Subcutaneous abdominal adipose tissue (tissue), 5 donors: ENCODE measurements around the gene DOK1.
A peak's percentile ranks its signal among the peaks of the same experiment; 100 is the strongest.

Source experiments
- H3K27ac ChIP-seq: one replicate; pipeline ENCODE4 v1.7.0; 2013; ENCODE audit warnings: low read depth, mild to moderate bottlenecking, inconsistent platforms, low read length, moderate library complexity
- H3K27me3 ChIP-seq, 5 donors: one replicate each; pipeline ENCODE4 v1.7.0; 2013; ENCODE audit warnings: low read length in 5 of 5, inconsistent platforms in 1 of 5; ENCODE audit not compliant: control insufficient read depth in 5 of 5, insufficient read depth in 4 of 5
- H3K36me3 ChIP-seq, 5 donors: one replicate each; pipeline ENCODE4 v1.7.0; 2013; ENCODE audit warnings: low read length in 5 of 5; ENCODE audit not compliant: control insufficient read depth in 5 of 5, insufficient read depth in 5 of 5
- H3K4me1 ChIP-seq, 5 donors: one replicate each; pipeline ENCODE4 v1.7.0; 2013; ENCODE audit warnings: low read length in 5 of 5, mild to moderate bottlenecking in 3 of 5, moderate library complexity in 1 of 5; ENCODE audit not compliant: control insufficient read depth in 5 of 5, insufficient read depth in 5 of 5
- H3K4me3 ChIP-seq, 5 donors: one replicate each; pipeline ENCODE4 v1.7.0; 2013; ENCODE audit warnings: low read length in 5 of 5, low read depth in 1 of 5
- H3K9ac ChIP-seq, 5 donors: one replicate each; pipeline ENCODE4 v1.7.0; 2013; ENCODE audit warnings: low read length in 5 of 5, mild to moderate bottlenecking in 4 of 5, moderate library complexity in 3 of 5
- H3K9me3 ChIP-seq, 5 donors: one replicate each; pipeline ENCODE4 v1.7.0; 2013; ENCODE audit warnings: low read length in 5 of 5; ENCODE audit not compliant: control insufficient read depth in 5 of 5
- donor health status: healthy.
- donor health status: healthy.
- donor health status: healthy.
- donor health status: healthy.
- donor health status: healthy.

Gene DOK1

DNA sequence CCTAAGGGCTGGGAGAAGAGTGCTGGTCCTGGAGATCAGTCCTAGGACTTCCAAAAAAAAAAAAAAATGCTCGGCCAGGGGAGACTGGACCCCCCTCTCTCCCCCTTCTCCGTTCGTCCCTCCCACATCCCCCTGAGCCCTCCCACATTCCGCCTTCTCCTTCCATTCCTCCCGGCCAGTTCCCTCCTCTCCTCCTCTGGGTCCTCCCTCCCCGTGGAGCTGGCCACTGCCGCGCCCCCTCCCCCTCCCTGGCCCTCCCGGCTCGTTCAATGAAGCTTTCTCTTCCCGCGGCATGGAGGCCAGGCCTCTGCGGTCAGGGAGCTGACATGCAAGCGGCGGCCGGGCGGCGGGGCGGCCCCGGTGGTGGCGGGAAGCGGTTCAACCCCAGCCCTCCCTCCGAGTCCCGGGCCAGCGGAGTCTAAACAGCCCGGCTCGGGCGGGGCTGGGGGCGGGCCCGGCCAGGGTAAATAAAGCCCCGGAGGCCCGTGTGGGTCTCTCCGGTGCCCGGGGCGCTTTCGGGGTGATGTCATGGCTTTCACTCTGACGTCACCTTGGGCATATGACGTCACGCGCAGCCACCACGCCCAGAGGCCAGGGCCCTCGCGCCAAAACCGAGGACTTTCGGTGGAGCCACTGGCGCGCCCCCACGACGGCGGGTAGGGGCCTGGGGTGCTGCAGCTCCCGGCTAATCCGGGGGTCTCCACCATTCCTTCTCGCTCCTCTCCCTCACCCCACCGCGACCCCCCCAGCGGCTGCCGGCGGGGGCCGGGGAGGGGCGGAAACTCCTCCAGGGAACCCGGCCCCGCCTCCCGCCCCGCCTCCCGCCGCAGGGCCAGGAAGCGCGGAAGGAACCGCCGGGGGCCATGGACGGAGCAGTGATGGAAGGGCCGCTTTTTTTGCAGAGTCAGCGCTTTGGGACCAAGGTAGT is at the start of gene DOK1, which contains the start of gene LOXL3:
TSS of gene DOK1 (plus strand) at position 829 of the 928 bp plus-strand sequence. CDS start at position 864, 35 bp downstream.
TSS of gene LOXL3 (minus strand) at position 51 of the 928 bp plus-strand sequence. CDS start 1,308 bp downstream, outside the sequence.
- Histone ChIP-seq H3K36me3 (peaks cover 0 to 13% (median 9%) of the 10 kb centered on the region in 5 donors), H3K9me3 (no peaks in the 10 kb centered on the region), H3K4me1 (peaks cover 2 to 61% (median 53%) of the 10 kb centered on the region in 5 donors), H3K27me3 (no peaks in the 10 kb centered on the region), H3K9ac (peak within 1 kb of the TSS in 4 of 5 donors; percentile 66 to 79 (median 73)), H3K27ac (peak within 1 kb of the TSS; percentile 84), H3K4me3 (peak within 1 kb of the TSS; percentile 79 to 89 (median 87))

DNA sequence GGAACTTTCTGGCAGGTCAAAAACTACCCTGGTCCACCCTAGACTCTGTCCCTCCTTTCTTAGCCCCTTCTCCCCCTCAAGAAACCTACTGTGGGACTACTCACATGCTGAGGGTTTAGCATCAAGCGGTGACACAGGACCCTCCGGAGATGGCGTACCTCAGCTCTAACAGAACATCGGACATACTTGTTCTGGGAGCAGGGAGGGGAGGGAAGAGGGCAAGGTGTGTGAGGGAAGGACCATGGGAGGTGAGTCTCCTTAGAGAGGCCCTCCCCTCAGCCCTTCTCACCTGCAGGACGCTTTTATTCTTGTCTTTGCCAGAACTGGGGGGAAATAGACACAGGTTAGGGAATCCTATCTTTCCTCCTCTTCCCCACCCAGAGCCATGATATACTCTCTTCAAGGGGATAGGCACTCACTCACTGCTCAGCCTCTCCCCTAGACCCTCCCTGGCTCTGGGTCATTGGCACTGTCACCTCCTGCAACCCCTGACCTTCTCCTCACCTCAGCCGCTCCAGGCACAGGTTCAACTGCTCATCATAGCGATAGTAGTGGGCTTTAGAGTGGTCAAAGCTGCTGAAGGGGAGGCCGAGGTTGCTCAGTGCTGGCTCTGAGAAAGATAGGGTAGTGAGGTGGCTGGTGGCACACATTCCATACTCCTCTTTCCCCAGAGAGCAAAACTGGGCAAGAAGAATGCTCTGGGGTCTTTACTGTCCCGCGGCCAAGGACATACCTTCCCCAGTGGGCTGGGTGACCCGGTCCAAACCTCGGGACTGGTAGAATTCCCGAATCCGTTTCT is 48.9 kb upstream of the DOK1 start:
- Histone ChIP-seq H3K4me1 (peaks cover 6 to 60% (median 58%) of the 10 kb centered on the region in 5 donors), H3K27ac (peak overlapping the region; percentile 30), H3K4me3 (peak overlapping the region; percentile 6 to 38 (median 27)), H3K9ac (peak overlapping the region in 1 of 5 donors; percentile 43), H3K36me3 (peaks cover 0 to 14% (median 11%) of the 10 kb centered on the region in 5 donors), H3K27me3 (peaks cover under 1 to 19% (median 9%) of the 10 kb centered on the region in 5 donors), H3K9me3 (no peaks in the 10 kb centered on the region)

DNA sequence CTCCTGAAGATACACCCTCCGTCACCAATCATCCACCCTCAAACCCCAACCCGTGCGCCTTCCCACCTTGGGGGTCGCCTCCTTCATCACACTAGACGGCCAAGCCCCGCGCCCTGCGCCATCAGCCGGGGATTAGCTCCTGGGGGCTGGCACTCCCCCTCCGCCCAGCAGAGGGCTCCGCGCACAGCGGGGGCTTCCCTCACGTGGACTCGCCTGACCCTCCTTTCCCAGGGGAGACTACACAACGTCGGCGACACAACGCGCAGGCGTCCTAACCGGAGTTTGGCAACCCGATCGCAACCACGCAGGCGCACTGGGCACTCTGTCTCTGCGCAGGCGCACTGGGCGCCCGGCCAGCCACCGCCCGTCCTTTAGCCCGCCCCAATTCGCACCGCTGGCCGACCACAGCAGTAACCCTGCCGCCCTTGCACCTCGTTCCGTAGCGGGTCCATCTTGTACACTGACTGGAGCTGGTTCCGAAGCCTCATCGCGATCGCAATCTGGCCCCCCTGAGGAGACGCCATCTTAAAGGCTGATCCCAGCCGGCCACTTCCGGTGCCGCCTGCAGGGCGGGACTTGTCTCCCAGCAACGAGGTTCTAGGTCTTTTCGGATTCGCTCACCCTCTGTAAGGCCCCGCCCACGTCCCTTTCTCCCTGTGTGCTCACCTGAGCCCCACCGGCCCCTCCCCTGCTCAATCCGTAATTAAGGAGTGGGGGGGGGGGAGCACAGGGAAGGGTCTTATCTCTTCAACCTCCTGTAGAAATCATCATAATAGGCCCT is 47.2 kb upstream of the DOK1 start, which contains the start of gene PCGF1:
TSS of gene PCGF1 (minus strand) at position 551 of the 781 bp plus-strand sequence. CDS start at position 524, 27 bp downstream.
- Histone ChIP-seq H3K27me3 (peaks cover 6 to 22% (median 17%) of the 10 kb centered on the region in 5 donors), H3K9me3 (no peaks in the 10 kb centered on the region), H3K9ac (peak within 1 kb of the TSS; percentile 83 to 96 (median 94)), H3K4me1 (peaks cover 6 to 55% (median 53%) of the 10 kb centered on the region in 5 donors), H3K27ac (peak within 1 kb of the TSS; percentile 94), H3K36me3 (peaks cover 0 to 14% (median 11%) of the 10 kb centered on the region in 5 donors), H3K4me3 (peak within 1 kb of the TSS; percentile 82 to 100 (median 99))

DNA sequence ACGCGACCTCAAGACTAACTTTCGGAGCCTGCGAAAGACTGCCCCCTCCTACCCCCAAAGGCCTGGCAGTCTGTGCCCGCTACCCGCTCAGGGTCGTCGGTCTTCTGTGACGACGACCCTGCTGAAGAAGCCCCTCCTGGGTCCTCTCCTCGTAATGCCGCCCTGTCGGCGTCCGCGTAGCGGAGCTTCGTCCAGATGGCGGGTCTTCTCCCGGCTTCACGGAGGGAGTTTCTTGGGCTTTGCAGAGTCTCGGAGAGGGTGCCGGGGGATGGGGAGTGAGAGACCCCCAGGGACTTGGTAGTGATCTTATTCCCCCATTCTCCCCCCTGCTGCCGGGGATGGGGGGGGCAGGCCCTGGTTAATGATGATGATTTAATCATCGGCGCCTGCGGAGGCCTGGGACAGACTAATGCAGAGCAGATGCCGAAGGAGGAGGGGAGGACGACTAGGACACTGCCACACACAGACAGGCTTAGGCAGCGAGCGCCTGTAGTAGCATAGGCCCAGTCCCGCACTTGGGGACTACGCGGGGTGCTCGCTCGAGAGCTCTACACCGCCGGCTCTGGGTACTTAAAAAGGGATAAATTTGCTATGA is 46.5 kb upstream of the DOK1 start:
- peaks cover 12 to 27% (median 22%) of the 10 kb centered on the region in 5 donors for H3K27me3 ChIP-seq
- peaks cover 0 to 14% (median 11%) of the 10 kb centered on the region in 5 donors for H3K36me3 ChIP-seq
- peak overlapping the region in 4 of 5 donors; percentile 83 to 96 (median 94) for H3K9ac ChIP-seq

DNA sequence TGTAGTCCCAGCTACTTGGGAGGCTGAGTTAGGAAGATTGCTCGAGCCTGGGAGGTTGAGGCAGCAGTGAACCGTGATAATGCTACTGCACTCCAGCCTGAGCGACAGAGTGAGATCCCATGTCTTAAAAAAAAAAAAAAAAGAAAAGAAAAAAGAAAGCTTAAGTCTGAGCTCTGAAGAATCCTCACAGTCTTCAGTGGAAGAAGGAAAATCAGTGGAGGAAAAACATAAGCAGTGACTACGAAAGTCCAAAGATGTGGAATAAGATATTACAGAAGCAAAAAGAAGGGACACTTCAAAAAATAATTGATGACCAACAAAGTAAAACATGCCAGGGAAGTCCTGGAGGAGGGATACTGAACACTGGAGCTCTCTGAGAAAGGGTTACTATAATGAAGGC is 44.2 kb upstream of the DOK1 start:
- H3K27me3 ChIP-seq: peaks cover 33 to 49% (median 42%) of the 10 kb centered on the region in 5 donors
- no peak overlapping the region for H3K4me3 ChIP-seq
- H3K27ac ChIP-seq: no peak overlapping the region
- no peak overlapping the region for H3K9ac ChIP-seq
- H3K4me1 ChIP-seq: peaks cover 5 to 42% (median 35%) of the 10 kb centered on the region in 5 donors
- no peaks in the 10 kb centered on the region for H3K9me3 ChIP-seq
- H3K36me3 ChIP-seq: peaks cover 0 to 8% (median 7%) of the 10 kb centered on the region in 5 donors

More for the DNA sequence above, 46.5 kb upstream of the DOK1 start:
- Histone ChIP-seq H3K4me1 (peaks cover 6 to 48% (median 47%) of the 10 kb centered on the region in 5 donors), H3K9me3 (no peaks in the 10 kb centered on the region), H3K4me3 (peak overlapping the region; percentile 82 to 100 (median 99)), H3K27ac (peak overlapping the region; percentile 94)

DNA sequence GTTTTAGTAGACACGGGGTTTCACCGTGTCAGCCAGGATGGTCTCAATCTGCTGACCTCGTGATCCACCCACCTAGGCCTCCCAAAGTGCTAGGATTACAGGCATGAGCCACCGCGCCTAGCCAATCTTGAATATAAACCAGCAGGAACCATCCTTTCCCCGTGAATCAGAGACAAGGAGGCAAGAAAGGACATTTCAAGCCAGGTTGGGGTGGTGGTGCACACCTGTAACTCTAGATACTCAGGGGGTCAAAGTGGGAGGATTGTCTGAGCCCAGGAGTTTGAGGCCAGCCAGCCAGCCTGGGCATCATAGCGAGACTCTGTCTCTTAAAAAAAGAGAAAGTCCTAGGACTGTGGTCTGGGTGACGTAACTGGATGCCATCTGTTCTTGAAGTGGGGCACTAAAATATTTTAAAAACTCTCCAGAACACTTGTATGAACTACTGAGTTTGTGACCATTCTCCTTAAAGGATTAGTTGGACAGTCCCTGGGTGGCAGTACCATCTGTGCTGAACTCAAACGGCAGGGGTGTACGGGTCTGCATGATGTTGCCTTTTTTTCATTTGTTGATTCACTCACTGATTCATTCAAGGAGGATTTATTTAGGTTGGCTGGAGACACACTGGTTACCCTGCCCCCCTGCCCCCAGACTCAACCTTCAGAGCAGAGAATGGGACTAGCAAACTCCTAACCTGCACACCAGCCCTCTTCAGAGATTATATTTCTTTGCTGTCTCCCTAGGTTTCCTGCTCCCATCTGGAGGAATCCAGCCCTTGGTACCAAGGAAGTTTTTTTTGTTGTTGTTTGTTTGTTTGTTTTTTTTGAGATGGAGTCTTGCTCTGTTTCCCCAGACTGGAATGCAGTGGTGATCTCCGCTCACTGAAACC is 43.2 kb upstream of the DOK1 start:
- Histone ChIP-seq H3K36me3 (no peaks in the 10 kb centered on the region), H3K27ac (no peak overlapping the region), H3K4me1 (peaks cover 2 to 43% (median 36%) of the 10 kb centered on the region in 5 donors), H3K27me3 (peaks cover 44 to 59% (median 49%) of the 10 kb centered on the region in 5 donors), H3K9ac (no peak overlapping the region), H3K9me3 (no peaks in the 10 kb centered on the region), H3K4me3 (no peak overlapping the region)

- no peaks in the 10 kb centered on the region for H3K9me3 ChIP-seq
- H3K27ac ChIP-seq: no peak overlapping the region
- H3K4me1 ChIP-seq: peaks cover 0 to 34% (median 29%) of the 10 kb centered on the region in 5 donors
- H3K4me3 ChIP-seq: no peak overlapping the region
- H3K27me3 ChIP-seq: peaks cover 54 to 73% (median 62%) of the 10 kb centered on the region in 5 donors
- no peaks in the 10 kb centered on the region for H3K36me3 ChIP-seq
- H3K9ac ChIP-seq: no peak overlapping the region
Observed at GRCh38 chr2:74512744-74513604, 41.5 kb upstream of the DOK1 start.
